DMS153 (cell line): ENCODE results near the gene CCDC50.

ENCODE experiments used
- DNase-seq: peaks from one replicate; lab custom pipeline; 2025; lab: John Stamatoyannopoulos, UW

The CCDC50 gene

GRCh38 chr3:191347228-191347627 is 18.0 kb downstream of the CCDC50 start:
- no peak for DNase-seq

GRCh38 chr3:191348098-191348497 is 18.9 kb downstream of the CCDC50 start:
- no peak for DNase-seq

- no peak for DNase-seq
Observed at GRCh38 chr3:191350396-191351090, 21.3 kb downstream of the CCDC50 start.

- DNase-seq = no peak
Observed at GRCh38 chr3:191352014-191352413, 22.8 kb downstream of the CCDC50 start.

- DNase-seq = no peak
Observed at GRCh38 chr3:191353022-191353777, 24.0 kb downstream of the CCDC50 start.

GRCh38 chr3:191355406-191355805 is 26.2 kb downstream of the CCDC50 start:
- no peak for DNase-seq

GRCh38 chr3:191356631-191357439 is 27.6 kb downstream of the CCDC50 start:
- no peak for DNase-seq

- DNase-seq = no peak
Observed at GRCh38 chr3:191357909-191358308, 28.7 kb downstream of the CCDC50 start.

GRCh38 chr3:191358929-191359328 is 29.7 kb downstream of the CCDC50 start:
- DNase-seq = no peak

GRCh38 chr3:191360620-191361019 is 31.4 kb downstream of the CCDC50 start:
- no peak for DNase-seq

GRCh38 chr3:191361456-191361855 is 32.3 kb downstream of the CCDC50 start:
- no peak for DNase-seq

- no peak for DNase-seq
Observed at GRCh38 chr3:191362037-191362436, 32.8 kb downstream of the CCDC50 start.

GRCh38 chr3:191362524-191363090 is 33.4 kb downstream of the CCDC50 start:
- no peak for DNase-seq

- no peak for DNase-seq
Observed at GRCh38 chr3:191363221-191363620, 34.0 kb downstream of the CCDC50 start.

GRCh38 chr3:191366675-191367074 is 37.5 kb downstream of the CCDC50 start:
- DNase-seq = no peak

- no peak for DNase-seq
Observed at GRCh38 chr3:191368755-191369615, 39.8 kb downstream of the CCDC50 start.

GRCh38 chr3:191369616-191370010 is 40.4 kb downstream of the CCDC50 start:
- DNase-seq = no peak

- no peak for DNase-seq
Observed at GRCh38 chr3:191372122-191372521, 42.9 kb downstream of the CCDC50 start.

GRCh38 chr3:191373327-191373726 is 44.1 kb downstream of the CCDC50 start:
- no peak for DNase-seq

GRCh38 chr3:191376516-191377141 is 47.4 kb downstream of the CCDC50 start:
- no peak for DNase-seq
